ENCODE results near the gene LCORL. TPM values are rescaled to one million over a fixed set of nuclear protein-coding genes. Genes with fewer than 3 reads are reported as not detected.
A peak's percentile ranks its signal among the peaks of the same experiment; 100 is the strongest.
"Not testable (repeated sequence)": the region's sequence is repeated elsewhere in the genome, so short reads cannot be mapped to it uniquely, and the experiment has no call there.

LCORL gene
- total RNA-seq, 1 donor: 16.4 TPM

DNA sequence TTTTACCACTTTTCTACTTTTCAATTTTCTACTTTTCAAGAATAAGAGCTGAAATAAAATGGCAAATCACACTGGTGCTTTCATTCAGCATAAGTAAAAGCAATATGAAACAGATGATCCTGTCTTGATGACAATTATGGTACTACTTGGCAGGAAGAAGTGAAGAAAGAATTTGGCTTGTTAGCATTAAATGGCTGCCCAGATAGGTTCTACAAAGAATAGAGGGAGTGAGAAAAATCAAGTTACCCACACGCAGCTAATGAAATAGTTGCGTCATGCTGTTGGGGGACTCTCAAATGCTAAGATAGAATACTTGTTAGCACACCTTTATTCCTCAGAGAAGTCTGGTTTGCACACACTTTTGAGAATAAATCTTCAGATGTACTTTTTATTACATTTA lies 12.5 kb upstream of the LCORL start:
- no peaks in the 10 kb centered on the region for H3K4me1 ChIP-seq (ENCODE audit: insufficient read depth, low read length)
- no peaks in the 10 kb centered on the region for H3K9me3 ChIP-seq (ENCODE audit: low read depth, low read length)
- no peak overlapping the region for H3K4me3 ChIP-seq (ENCODE audit: low read length)
- peaks cover 14% of the 10 kb centered on the region for H3K27me3 ChIP-seq (ENCODE audit: insufficient read depth, low read length)

GRCh38 chr4:18033111-18034085 lies 11.8 kb upstream of the LCORL start:
- Histone ChIP-seq H3K27me3 (ENCODE audit: insufficient read depth, low read length) (peaks cover 14% of the 10 kb centered on the region), H3K4me1 (ENCODE audit: insufficient read depth, low read length) (no peaks in the 10 kb centered on the region), H3K9me3 (ENCODE audit: low read depth, low read length) (no peaks in the 10 kb centered on the region), H3K4me3 (ENCODE audit: low read length) (no peak overlapping the region)

- no peak overlapping the region for H3K4me3 ChIP-seq (ENCODE audit: low read length)
- no peaks in the 10 kb centered on the region for H3K9me3 ChIP-seq (ENCODE audit: low read depth, low read length)
Observed at GRCh38 chr4:18025288-18025687, 3.7 kb upstream of the LCORL start.

GRCh38 chr4:18022572-18023050 lies 1.1 kb upstream of the LCORL start:
- H3K4me1 ChIP-seq (ENCODE audit: insufficient read depth, low read length): peaks cover 24% of the 10 kb centered on the region
- H3K9me3 ChIP-seq (ENCODE audit: low read depth, low read length): no peaks in the 10 kb centered on the region
- H3K27me3 ChIP-seq (ENCODE audit: insufficient read depth, low read length): no peaks in the 10 kb centered on the region
- H3K4me3 ChIP-seq (ENCODE audit: low read length): peak overlapping the region; percentile 84

More at GRCh38 chr4:18025288-18025687, 3.7 kb upstream of the LCORL start:
- H3K27me3 ChIP-seq (ENCODE audit: insufficient read depth, low read length): no peaks in the 10 kb centered on the region
- H3K4me1 ChIP-seq (ENCODE audit: insufficient read depth, low read length): peaks cover 19% of the 10 kb centered on the region

DNA sequence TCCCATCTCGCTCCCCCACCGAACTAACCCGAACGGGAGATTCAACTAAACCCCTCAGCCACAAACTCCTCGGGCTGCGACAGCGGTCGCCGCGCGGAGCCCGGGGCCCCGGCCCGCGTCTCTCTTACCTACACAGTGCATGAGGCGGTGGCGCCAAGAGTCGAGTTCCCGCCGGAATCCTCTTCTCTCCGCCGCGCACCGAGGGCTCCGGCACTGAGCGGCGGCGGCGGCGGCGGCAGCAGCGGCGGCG lies 160 bp downstream of the LCORL start:
- Histone ChIP-seq H3K27me3 (ENCODE audit: insufficient read depth, low read length) (no peaks in the 10 kb centered on the region), H3K9me3 (ENCODE audit: low read depth, low read length) (no peaks in the 10 kb centered on the region), H3K4me1 (ENCODE audit: insufficient read depth, low read length) (peaks cover 24% of the 10 kb centered on the region), H3K4me3 (ENCODE audit: low read length) (peak overlapping the region; percentile 84)

GRCh38 chr4:18020671-18021469 lies 685 bp downstream of the LCORL start:
- peak overlapping the region; percentile 84 for H3K4me3 ChIP-seq (ENCODE audit: low read length)
- H3K4me1 ChIP-seq (ENCODE audit: insufficient read depth, low read length): peaks cover 24% of the 10 kb centered on the region
- no peaks in the 10 kb centered on the region for H3K9me3 ChIP-seq (ENCODE audit: low read depth, low read length)
- H3K27me3 ChIP-seq (ENCODE audit: insufficient read depth, low read length): no peaks in the 10 kb centered on the region

DNA sequence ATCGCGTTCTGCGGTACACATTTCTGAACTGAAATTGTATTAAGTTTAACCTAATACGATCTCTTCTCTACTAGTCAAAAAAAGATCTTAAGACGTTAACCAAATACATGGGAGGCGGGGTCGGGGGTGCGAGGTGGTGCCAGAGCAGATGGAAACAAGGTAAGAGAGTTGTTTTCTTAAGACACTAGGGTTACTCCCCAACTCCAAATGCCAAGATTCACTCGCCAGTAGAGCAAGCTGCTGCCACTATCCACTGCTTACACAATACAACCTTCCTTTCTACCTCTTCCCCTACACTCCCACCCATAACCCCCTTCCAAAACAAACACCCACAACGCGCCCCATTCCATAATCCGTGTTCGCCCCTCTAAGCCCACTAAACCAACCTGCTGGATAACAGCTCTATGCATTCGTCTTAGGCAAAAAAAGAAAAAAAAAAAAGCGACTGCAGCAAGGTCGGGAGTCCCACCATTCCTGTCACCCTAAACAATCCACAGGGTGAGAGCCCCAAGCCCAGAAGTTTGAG lies 1.3 kb downstream of the LCORL start:
- Histone ChIP-seq H3K9me3 (ENCODE audit: low read depth, low read length) (no peaks in the 10 kb centered on the region), H3K4me3 (ENCODE audit: low read length) (peak overlapping the region; percentile 84), H3K27me3 (ENCODE audit: insufficient read depth, low read length) (no peaks in the 10 kb centered on the region), H3K4me1 (ENCODE audit: insufficient read depth, low read length) (peaks cover 21% of the 10 kb centered on the region)

- Histone ChIP-seq H3K4me3 (ENCODE audit: low read length) (no peak overlapping the region), H3K27me3 (ENCODE audit: insufficient read depth, low read length) (no peaks in the 10 kb centered on the region), H3K4me1 (ENCODE audit: insufficient read depth, low read length) (no peaks in the 10 kb centered on the region), H3K9me3 (ENCODE audit: low read depth, low read length) (no peaks in the 10 kb centered on the region)
Observed at GRCh38 chr4:18014269-18014668, 7.3 kb downstream of the LCORL start.

GRCh38 chr4:18012807-18013462 lies 8.6 kb downstream of the LCORL start:
- no peak overlapping the region for H3K4me3 ChIP-seq (ENCODE audit: low read length)
- H3K9me3 ChIP-seq (ENCODE audit: low read depth, low read length): no peaks in the 10 kb centered on the region
- H3K27me3 ChIP-seq (ENCODE audit: insufficient read depth, low read length): no peaks in the 10 kb centered on the region
- H3K4me1 ChIP-seq (ENCODE audit: insufficient read depth, low read length): no peaks in the 10 kb centered on the region

DNA sequence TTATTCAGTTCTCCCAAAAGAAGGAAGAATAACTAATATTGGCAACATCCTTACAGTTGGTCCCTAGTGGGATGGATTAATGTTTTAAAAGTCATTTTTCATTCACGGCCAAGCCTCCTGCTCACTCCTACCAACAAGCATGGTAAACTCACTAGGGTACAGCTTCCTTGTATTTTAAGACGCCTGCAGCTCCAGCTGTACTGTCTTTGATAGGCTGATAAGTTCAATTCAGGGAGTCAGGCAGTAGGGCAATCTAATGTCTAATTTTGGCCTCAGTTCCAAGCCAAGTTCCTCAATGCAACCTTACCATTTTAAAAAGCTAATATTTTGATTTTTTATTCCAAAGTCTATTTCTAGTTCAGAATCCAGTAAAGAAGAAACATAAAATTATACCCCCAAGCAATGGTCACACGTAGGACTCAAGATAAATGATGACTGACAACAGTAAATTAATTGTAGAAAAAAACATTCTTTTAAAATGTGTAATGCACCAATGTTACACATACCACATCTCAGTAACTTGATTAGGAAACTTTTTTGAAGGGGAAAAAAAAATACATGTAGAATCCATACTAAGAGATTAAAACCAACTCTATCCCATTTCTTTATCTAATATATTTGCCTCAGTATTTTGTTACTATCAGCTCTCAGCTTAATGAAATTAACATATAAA lies 9.3 kb downstream of the LCORL start:
- Histone ChIP-seq H3K4me1 (ENCODE audit: insufficient read depth, low read length) (no peaks in the 10 kb centered on the region), H3K27me3 (ENCODE audit: insufficient read depth, low read length) (no peaks in the 10 kb centered on the region), H3K4me3 (ENCODE audit: low read length) (no peak overlapping the region), H3K9me3 (ENCODE audit: low read depth, low read length) (no peaks in the 10 kb centered on the region)

GRCh38 chr4:18007625-18008024 lies 13.9 kb downstream of the LCORL start:
- H3K9me3 ChIP-seq (ENCODE audit: low read depth, low read length): no peaks in the 10 kb centered on the region
- H3K4me1 ChIP-seq (ENCODE audit: insufficient read depth, low read length): no peaks in the 10 kb centered on the region
- H3K27me3 ChIP-seq (ENCODE audit: insufficient read depth, low read length): no peaks in the 10 kb centered on the region
- H3K4me3 ChIP-seq (ENCODE audit: low read length): no peak overlapping the region

DNA sequence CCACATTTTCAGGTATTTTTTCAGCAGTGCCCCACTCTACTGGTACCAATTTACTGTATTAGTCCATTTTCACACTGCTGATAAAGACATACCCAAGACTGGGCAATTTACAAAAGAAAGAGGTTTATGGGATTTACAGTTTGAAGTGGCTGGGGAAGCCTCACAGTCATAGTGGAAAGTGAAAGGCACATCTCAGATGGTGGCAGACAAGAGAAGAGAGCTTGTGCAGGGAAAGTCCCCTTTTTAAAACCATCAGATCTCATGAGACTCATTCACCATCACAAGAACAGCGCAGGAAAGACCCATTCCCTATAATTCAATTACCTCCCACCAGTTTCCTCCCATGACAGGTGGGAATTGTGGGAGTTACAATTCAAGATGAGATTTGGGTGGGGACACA lies 15.1 kb downstream of the LCORL start:
- not testable (repeated sequence) for H3K4me1 ChIP-seq (ENCODE audit: insufficient read depth, low read length)

DNA sequence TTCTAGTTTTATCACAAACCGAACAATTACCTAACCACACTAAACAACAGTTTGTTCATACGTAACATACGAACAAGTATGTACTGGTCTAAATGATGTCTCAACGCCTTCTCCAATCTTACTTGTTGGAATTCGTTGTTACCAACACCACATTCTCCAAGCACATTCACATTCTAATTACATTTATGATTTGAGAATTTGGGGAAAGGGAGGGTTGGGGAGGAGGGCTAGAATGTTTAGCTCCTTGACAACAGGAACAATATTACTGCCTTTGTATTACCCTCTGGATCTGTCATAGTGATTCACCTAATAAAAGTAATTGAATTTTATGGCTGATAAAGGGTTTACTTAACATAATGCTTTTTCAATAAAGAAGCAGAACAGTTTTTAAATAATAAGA lies 24.4 kb downstream of the LCORL start:
- H3K4me1 ChIP-seq (ENCODE audit: insufficient read depth, low read length): no peaks in the 10 kb centered on the region
- no peaks in the 10 kb centered on the region for H3K9me3 ChIP-seq (ENCODE audit: low read depth, low read length)
- H3K27me3 ChIP-seq (ENCODE audit: insufficient read depth, low read length): no peaks in the 10 kb centered on the region
- no peak overlapping the region for H3K4me3 ChIP-seq (ENCODE audit: low read length)

More for the DNA sequence above, 15.1 kb downstream of the LCORL start:
- not testable (repeated sequence) for H3K4me3 ChIP-seq (ENCODE audit: low read length); H3K9me3 ChIP-seq (ENCODE audit: low read depth, low read length); H3K27me3 ChIP-seq (ENCODE audit: insufficient read depth, low read length)

DNA sequence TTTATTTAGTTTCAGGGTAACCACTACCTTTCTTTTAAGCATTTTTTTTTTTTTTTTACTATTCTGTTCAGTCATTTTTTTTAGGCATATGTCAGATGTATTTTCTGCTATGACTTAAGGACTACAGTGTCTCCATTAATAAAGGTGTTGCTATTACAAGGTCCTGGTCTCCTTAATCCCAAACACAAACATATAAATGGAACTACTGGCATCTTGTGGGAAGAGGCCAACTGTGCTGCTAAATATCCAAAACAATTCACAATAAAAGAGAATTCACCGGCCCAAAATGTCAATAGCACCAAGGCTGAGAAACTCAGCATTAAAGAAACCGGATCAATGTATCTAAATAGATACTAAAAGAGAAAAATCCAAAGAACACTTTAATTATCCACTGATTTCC lies 26.4 kb downstream of the LCORL start:
- H3K4me3 ChIP-seq (ENCODE audit: low read length): no peak overlapping the region
- H3K27me3 ChIP-seq (ENCODE audit: insufficient read depth, low read length): no peaks in the 10 kb centered on the region
- no peaks in the 10 kb centered on the region for H3K9me3 ChIP-seq (ENCODE audit: low read depth, low read length)
- no peaks in the 10 kb centered on the region for H3K4me1 ChIP-seq (ENCODE audit: insufficient read depth, low read length)
